ENCODE data around the gene DNAAF5. TPM values are rescaled to one million over a fixed set of nuclear protein-coding genes. Genes with fewer than 3 reads are reported as not detected.
"Not testable (repeated sequence)": the region's sequence is repeated elsewhere in the genome, so short reads cannot be mapped to it uniquely, and the experiment has no call there.

The DNAAF5 gene
- total and polyA plus RNA-seq, 2 of the 13 experiments (the other 11 are each of a cell fraction or from before 2014, with no cell fraction given), result 11.9 to 21.5 TPM

GRCh38 chr7:798921-799470, 72.5 kb downstream of the DNAAF5 start:
- CTCF ChIA-PET (ENCODE audit: low intra/inter-chr PET ratio, low total read pairs), result no interaction called here

GRCh38 chr7:800692-801091, 74.2 kb downstream of the DNAAF5 start:
- H4K20me1 ChIP-seq (ENCODE audit: insufficient read depth, low read length), result no peaks in the 10 kb centered on the region
- TF ChIP-seq HNRNPH1 (optimal IDR thresholded peaks at IDR 0.05; ENCODE audit: low read depth, low read length), result no peak
- FAIRE-seq (no peak), ATAC-seq (no peak), DNase-seq (ENCODE audit: low spot score) (no peak)
- H3K79me2 ChIP-seq (ENCODE audit: insufficient read depth, low read length), result no peaks in the 10 kb centered on the region
- POLR2A ChIA-PET, result no interaction called here
- 93% methylated on average over 7 of the region's 7 CpGs for WGBS (ENCODE audit: low lambda C conversion rate)
- H3K27ac ChIP-seq (ENCODE audit: extremely low read length, insufficient read depth, low read length), result no peak overlapping the region
- no peak overlapping the region for H2AFZ ChIP-seq (ENCODE audit: low read length)
- intact Hi-C loops (cut with micrococcal nuclease; ENCODE audit: unreplicated experiment) (no loop called here), in situ Hi-C loops (cut with HindIII; ENCODE audit: extremely low pct_ligation_motif_present, low pct_unique_long_range_greater_than_20kb) (no loop called here)
- no peak overlapping the region for H3K4me2 ChIP-seq (ENCODE audit: low read depth, low read length)
- BruUV-seq (replicated peaks), result no TSS peak
- no peaks in the 10 kb centered on the region for H3K9me3 ChIP-seq (ENCODE audit: low read length)
- CTCF ChIA-PET (ENCODE audit: low intra/inter-chr PET ratio, low total read pairs), result no interaction called here
- H3K9ac ChIP-seq (ENCODE audit: insufficient read depth, low read depth, low read length), result no peak overlapping the region
- no peaks in the 10 kb centered on the region for H3K36me3 ChIP-seq (replicated peaks in 1 of 2; ENCODE audit: control insufficient read depth in 1 of 2, insufficient read depth in 2 of 2, low read length in 2 of 2)
- H3K4me3 ChIP-seq (replicated peaks in 1 of 3; ENCODE audit: insufficient read depth in 1 of 3, low read depth in 2 of 3, low read length in 3 of 3), result no peak overlapping the region
- no peaks in the 10 kb centered on the region for H3K27me3 ChIP-seq (ENCODE audit: control insufficient read depth in 1 of 2, insufficient read depth in 2 of 2, low read length in 2 of 2)
- peaks cover 8% of the 10 kb centered on the region for H3K4me1 ChIP-seq (ENCODE audit: insufficient read depth, low read length)

More at GRCh38 chr7:798921-799470, 72.5 kb downstream of the DNAAF5 start:
- no peak for FAIRE-seq
- no peak overlapping the region for H3K4me3 ChIP-seq (replicated peaks in 1 of 3; ENCODE audit: insufficient read depth in 1 of 3, low read depth in 2 of 3, low read length in 3 of 3)
- intact Hi-C loops (cut with micrococcal nuclease; ENCODE audit: unreplicated experiment), result no loop called here
- in situ Hi-C loops (cut with HindIII; ENCODE audit: extremely low pct_ligation_motif_present, low pct_unique_long_range_greater_than_20kb), result no loop called here
- TF ChIP-seq SOX5 (CRISPR knock-in tag; IDR thresholded peaks at IDR 0.05; ENCODE audit: borderline replicate concordance) (no peak), RFXAP (CRISPR knock-in tag; IDR thresholded peaks at IDR 0.05; ENCODE audit: borderline replicate concordance) (no peak), ZNF597 (CRISPR knock-in tag; IDR thresholded peaks at IDR 0.05) (no peak), HDAC6 (IDR thresholded peaks at IDR 0.05; ENCODE audit: low read depth, low read length) (no peak)
- no peak for ATAC-seq
- POLR2A ChIA-PET, result no interaction called here
- DNase-seq (ENCODE audit: low spot score), result no peak
- H3K4me2 ChIP-seq (ENCODE audit: low read depth, low read length), result no peak overlapping the region
- no peak overlapping the region for H3K27ac ChIP-seq (ENCODE audit: extremely low read length, insufficient read depth, low read length)
- H3K9me3 ChIP-seq (ENCODE audit: low read length), result no peaks in the 10 kb centered on the region
- no peaks in the 10 kb centered on the region for H3K36me3 ChIP-seq (replicated peaks in 1 of 2; ENCODE audit: control insufficient read depth in 1 of 2, insufficient read depth in 2 of 2, low read length in 2 of 2)
- no peak overlapping the region for H3K9ac ChIP-seq (ENCODE audit: insufficient read depth, low read depth, low read length)
- no peaks in the 10 kb centered on the region for H3K27me3 ChIP-seq (ENCODE audit: control insufficient read depth in 1 of 2, insufficient read depth in 2 of 2, low read length in 2 of 2)
- no peak overlapping the region for H2AFZ ChIP-seq (ENCODE audit: low read length)
- H3K79me2 ChIP-seq (ENCODE audit: insufficient read depth, low read length), result no peaks in the 10 kb centered on the region
- WGBS (ENCODE audit: low lambda C conversion rate), result 94% methylated on average over 12 of the region's 12 CpGs
- peaks cover 8% of the 10 kb centered on the region for H3K4me1 ChIP-seq (ENCODE audit: insufficient read depth, low read length)
- H4K20me1 ChIP-seq (ENCODE audit: insufficient read depth, low read length), result no peaks in the 10 kb centered on the region
- BruUV-seq (replicated peaks), result no TSS peak

DNA sequence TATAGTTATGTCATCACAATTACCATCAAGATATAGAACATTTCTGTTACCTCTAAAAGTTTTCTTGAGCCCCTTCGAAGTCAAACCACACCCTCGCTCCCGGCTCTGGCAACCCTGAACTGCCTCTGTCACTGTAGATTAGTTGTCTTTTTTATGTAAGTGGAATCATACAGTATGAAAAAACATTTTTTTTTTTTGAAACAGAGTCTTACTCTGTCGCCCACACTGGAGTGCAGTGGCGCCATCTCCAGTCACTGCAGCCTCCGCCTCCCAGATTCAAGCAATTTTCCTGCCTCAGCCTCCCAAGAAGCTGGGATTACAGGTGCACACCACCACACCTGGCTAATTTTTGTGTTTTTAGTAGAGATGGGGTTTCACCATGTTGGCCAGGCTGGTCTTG, 74.9 kb downstream of the DNAAF5 start:
- H3K4me2 ChIP-seq (ENCODE audit: low read depth, low read length); H3K9me3 ChIP-seq (ENCODE audit: low read length); BruUV-seq (replicated peaks); H3K79me2 ChIP-seq (ENCODE audit: insufficient read depth, low read length); H3K4me1 ChIP-seq (ENCODE audit: insufficient read depth, low read length); in situ Hi-C loops (cut with HindIII; ENCODE audit: extremely low pct_ligation_motif_present, low pct_unique_long_range_greater_than_20kb); H2AFZ ChIP-seq (ENCODE audit: low read length); POLR2A ChIA-PET; H4K20me1 ChIP-seq (ENCODE audit: insufficient read depth, low read length); H3K4me3 ChIP-seq (replicated peaks in 1 of 3; ENCODE audit: insufficient read depth in 1 of 3, low read depth in 2 of 3, low read length in 3 of 3); H3K9ac ChIP-seq (ENCODE audit: insufficient read depth, low read depth, low read length); H3K36me3 ChIP-seq (replicated peaks in 1 of 2; ENCODE audit: control insufficient read depth in 1 of 2, insufficient read depth in 2 of 2, low read length in 2 of 2); H3K27ac ChIP-seq (ENCODE audit: extremely low read length, insufficient read depth, low read length); DNase-seq (ENCODE audit: low spot score); CTCF ChIA-PET (ENCODE audit: low intra/inter-chr PET ratio, low total read pairs); ATAC-seq; intact Hi-C loops (cut with micrococcal nuclease; ENCODE audit: unreplicated experiment); FAIRE-seq; H3K27me3 ChIP-seq (ENCODE audit: control insufficient read depth in 1 of 2, insufficient read depth in 2 of 2, low read length in 2 of 2): not testable (repeated sequence)
- 90% methylated on average over 6 of the region's 6 CpGs for WGBS (ENCODE audit: low lambda C conversion rate)

All from HepG2 (cell line).